Pancreas (tissue), 10 donors: Measurements from ENCODE around the gene TRIP4. TPM values are rescaled to one million over a fixed set of nuclear protein-coding genes. Genes with fewer than 3 reads are reported as not detected.

Source experiments
- ATAC-seq, 4 donors: fragments of 200-7000 bp; cut with Tn5 transposase; one replicate each; pipeline versions ENCODE4 v1.8.0 to v1.9.1; 2020; ENCODE audit warnings: mild to moderate bottlenecking in 4 of 4, moderate library complexity in 4 of 4
- DNase-seq, 6 donors: peaks; one replicate each; pipeline ENCODE4 v3.0.0-alpha.2; 2020
- FAIRE-seq: peaks from 2 replicates; lab custom pipeline; 2012; peaks lifted over from hg19 to GRCh38; lab: Jason Lieb, UNC
- H3K27ac ChIP-seq, 4 donors: fragments of 200-600 bp; sonication (generic); 1 replicate in 3 of 4; 2 replicates in 1 of 4; pipeline versions ENCODE4 v1.5.0 to v1.8.0; 2020
- H3K27me3 ChIP-seq, 4 donors: fragments of 200-600 bp; one replicate each; pipeline ENCODE4 v1.8.0; 2021
- H3K36me3 ChIP-seq, 3 donors: fragments of 200-600 bp; sonication (generic) in 1 of 3; one replicate each; pipeline versions ENCODE4 v1.5.0 to v1.8.0; 2020 to 2021
- H3K4me1 ChIP-seq, 3 donors: fragments of 200-600 bp; one replicate each; pipeline ENCODE4 v1.8.0; 2021
- H3K4me3 ChIP-seq, 4 donors: fragments of 200-600 bp; sonication (generic) in 2 of 4; one replicate each; pipeline versions ENCODE4 v1.5.0 to v1.8.0; 2020 to 2021
- H3K9me3 ChIP-seq, 4 donors: fragments of 200-600 bp; one replicate each; pipeline ENCODE4 v1.8.0; 2021
- WGBS, 2 donors: extraction: QIAGEN DNeasy Blood & Tissue Kit; methylation state at CpG; one replicate each; pipeline ENCODE4 v1.1.7; 2013; 5-methylcytosine and 5-hydroxymethylcytosine counted together
- intact Hi-C, 3 donors: fragments of 100-400 bp; cut with DNase I; formaldehyde crosslinking; loops; one replicate each; pipeline versions ENCODE4 v1.11.1 to v1.14.2; 2022
- polyA plus RNA-seq, 2 donors: library from polyadenylated mRNA; stranded (reverse); fragments of 200-250 nt; gene quantifications; one replicate each; pipeline ENCODE4 v1.2.3, GENCODE V29; 2013
- total RNA-seq, 6 donors: library from RNA; stranded (reverse); fragmentation: NEBNext Ultra II Directional in 4 of 6; extraction: Animal tissue kit (Norgen Biotek cat#: 25700) in 4 of 6; gene quantifications; one replicate each; pipeline versions ENCODE4 v1.2.1 to v1.2.4, GENCODE V29; 2021 to 2023
- TF ChIP-seq, protein P1 (sequence below), 4 donors: fragments of 200-600 bp; sonication (generic) in 3 of 4; IDR thresholded peaks; one replicate each; pipeline versions ENCODE4 v1.5.0 to v1.8.0; 2021; ENCODE audit warnings: antibody characterized with exemption in 4 of 4
- donor health status: healthy with polysubstance abuse.
- donor health status: DM: no; HTN: no; CAD: no; lungs with moderate emphysema.
- donor health status: DM: no; HTN: no; CAD: no.
- donor health status: control.
- donor health status: control.
- donor health status: Bipolar disorder and iron deficiency.
- donor health status: DM: yes; HTN: yes; CAD: no.
- donor health status: DM: no; HTN: no; CAD: no.
- donor health status: DM: no; HTN: no; CAD: no.
- donor health status: DM: yes; HTN: yes; CAD: no.

Gene TRIP4
- total and polyA plus RNA-seq, 8 donors: 9.1 to 17.5 (median 11.6) TPM

DNA sequence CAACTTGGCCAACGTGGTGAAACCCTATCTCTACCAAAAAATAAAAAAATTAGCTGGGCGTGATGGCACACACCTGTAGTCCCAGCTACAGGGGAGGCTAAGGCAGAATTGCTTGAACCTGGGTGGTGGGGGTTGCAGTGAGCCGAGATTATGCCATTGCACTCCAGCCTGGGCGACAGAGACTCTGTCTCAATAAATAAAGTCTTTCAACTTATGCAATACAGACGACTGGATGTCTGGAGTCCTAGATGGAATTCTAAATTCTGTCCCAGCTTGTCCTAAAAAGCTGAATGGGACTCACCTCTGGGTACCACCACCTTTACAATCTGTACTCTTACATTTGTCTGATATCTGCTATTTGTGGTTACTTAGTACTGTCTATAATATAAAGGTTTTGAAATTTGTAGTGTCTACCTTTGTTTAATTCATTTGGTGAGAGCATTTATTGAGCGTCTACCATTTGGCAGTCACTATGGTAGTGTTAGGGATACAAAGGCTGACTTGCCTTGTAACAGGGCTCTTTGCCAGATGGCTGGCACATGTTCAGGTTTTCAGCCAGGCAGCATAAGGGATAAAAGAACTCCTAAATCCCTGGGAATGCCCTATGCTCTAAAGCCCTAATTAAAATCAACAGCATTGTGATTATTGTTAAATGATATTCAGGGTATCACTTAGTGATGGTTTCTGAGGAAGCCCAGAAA lies 65.5 kb downstream of the TRIP4 start:
- 56 to 59% methylated on average over 6 of the region's 6 CpGs for WGBS, 2 donors
- no peaks in the 10 kb centered on the region for H3K27me3 ChIP-seq
- ATAC-seq: peak; percentile 53 to 81 (median 62)
- TF ChIP-seq, protein P1, sequence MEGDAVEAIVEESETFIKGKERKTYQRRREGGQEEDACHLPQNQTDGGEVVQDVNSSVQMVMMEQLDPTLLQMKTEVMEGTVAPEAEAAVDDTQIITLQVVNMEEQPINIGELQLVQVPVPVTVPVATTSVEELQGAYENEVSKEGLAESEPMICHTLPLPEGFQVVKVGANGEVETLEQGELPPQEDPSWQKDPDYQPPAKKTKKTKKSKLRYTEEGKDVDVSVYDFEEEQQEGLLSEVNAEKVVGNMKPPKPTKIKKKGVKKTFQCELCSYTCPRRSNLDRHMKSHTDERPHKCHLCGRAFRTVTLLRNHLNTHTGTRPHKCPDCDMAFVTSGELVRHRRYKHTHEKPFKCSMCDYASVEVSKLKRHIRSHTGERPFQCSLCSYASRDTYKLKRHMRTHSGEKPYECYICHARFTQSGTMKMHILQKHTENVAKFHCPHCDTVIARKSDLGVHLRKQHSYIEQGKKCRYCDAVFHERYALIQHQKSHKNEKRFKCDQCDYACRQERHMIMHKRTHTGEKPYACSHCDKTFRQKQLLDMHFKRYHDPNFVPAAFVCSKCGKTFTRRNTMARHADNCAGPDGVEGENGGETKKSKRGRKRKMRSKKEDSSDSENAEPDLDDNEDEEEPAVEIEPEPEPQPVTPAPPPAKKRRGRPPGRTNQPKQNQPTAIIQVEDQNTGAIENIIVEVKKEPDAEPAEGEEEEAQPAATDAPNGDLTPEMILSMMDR (IDR thresholded peaks at IDR 0.05): no peak
- H3K9me3 ChIP-seq: no peaks in the 10 kb centered on the region
- peaks cover 7 to 29% (median 8%) of the 10 kb centered on the region in 3 donors for H3K4me1 ChIP-seq
- H3K36me3 ChIP-seq: no peaks in the 10 kb centered on the region
- peak in 5 of 6 donors; percentile 52 to 70 (median 63) for DNase-seq
- FAIRE-seq: no peak
- intact Hi-C loops: no loop called here
- no peak overlapping the region for H3K4me3 ChIP-seq
- H3K27ac ChIP-seq: no peak overlapping the region

DNA sequence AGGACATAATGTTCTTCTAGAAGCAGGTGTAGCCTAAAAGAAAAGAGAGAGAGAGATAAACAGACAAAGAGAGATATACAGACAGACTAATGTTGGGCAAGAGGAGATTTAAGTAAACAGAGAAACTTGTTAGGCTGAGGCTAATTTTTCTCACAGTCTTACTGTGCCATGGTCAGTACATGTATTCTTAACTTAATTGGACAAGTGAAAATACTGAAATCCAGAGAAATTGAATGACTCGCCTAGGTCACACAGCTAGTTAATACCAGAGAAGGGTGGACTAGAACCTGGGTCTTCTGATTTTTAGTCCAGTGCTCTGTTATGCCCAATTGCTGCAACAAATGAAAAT lies 66.0 kb downstream of the TRIP4 start:
- H3K36me3 ChIP-seq: no peaks in the 10 kb centered on the region
- H3K27me3 ChIP-seq: no peaks in the 10 kb centered on the region
- H3K4me1 ChIP-seq: peaks cover 7 to 29% (median 8%) of the 10 kb centered on the region in 3 donors
- 94 to 95% methylated on average over 1 of the region's 1 CpG for WGBS, 2 donors
- DNase-seq: no peak
- FAIRE-seq: no peak
- no peaks in the 10 kb centered on the region for H3K9me3 ChIP-seq
- H3K27ac ChIP-seq: no peak overlapping the region
- ATAC-seq: no peak
- TF ChIP-seq, protein P1 (IDR thresholded peaks at IDR 0.05): no peak
- H3K4me3 ChIP-seq: no peak overlapping the region
- intact Hi-C loops: no loop called here

DNA sequence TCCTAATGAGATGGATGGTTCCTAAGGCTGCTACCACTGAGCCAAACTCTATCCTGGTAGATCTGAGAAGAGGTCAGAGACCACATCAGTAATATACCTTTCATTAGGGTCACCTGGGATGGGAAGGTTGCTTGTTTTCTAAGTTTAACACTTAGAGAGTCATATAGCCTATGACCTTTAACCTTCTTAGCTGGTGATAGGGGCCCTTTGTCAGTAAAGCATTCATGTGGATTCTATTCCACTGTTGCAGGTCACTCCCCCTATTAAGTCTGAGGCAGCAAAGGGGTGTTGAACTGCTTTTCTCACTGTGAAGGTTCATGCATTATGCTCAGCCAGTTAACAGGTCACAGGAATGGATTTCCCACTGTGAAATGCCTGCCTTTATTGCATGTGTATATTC lies 66.6 kb downstream of the TRIP4 start:
- DNase-seq (no peak), ATAC-seq (no peak), FAIRE-seq (no peak)
- H3K4me1 ChIP-seq: peaks cover 7 to 29% (median 8%) of the 10 kb centered on the region in 3 donors
- H3K27ac ChIP-seq: no peak overlapping the region
- no peak overlapping the region for H3K4me3 ChIP-seq
- TF ChIP-seq, protein P1 (IDR thresholded peaks at IDR 0.05): no peak
- H3K36me3 ChIP-seq: no peaks in the 10 kb centered on the region
- H3K9me3 ChIP-seq: no peaks in the 10 kb centered on the region
- no peaks in the 10 kb centered on the region for H3K27me3 ChIP-seq
- intact Hi-C loops: no loop called here

DNA sequence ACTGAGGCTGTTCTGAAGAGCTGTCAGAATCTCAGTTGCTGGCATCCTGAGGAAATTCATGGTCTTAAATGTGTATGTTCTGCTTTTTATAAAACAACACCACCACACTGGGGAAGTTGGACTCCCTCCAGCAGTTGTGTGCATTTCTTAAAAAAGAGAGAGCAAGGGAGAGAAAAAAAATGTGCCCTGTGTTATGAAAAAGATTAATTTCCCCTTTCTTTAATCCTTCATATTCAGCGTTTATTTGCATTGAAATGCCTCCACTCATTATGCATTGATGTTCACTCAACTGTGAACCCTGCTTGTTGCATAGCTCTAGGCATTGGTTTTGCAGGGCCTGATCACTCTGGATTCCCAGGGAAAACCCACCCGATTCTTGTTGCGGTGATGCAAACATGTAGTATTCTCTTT lies 68.3 kb downstream of the TRIP4 start:
- DNase-seq: peak in 1 of 6 donors; percentile 27
- Histone ChIP-seq H3K27me3 (no peaks in the 10 kb centered on the region), H3K9me3 (no peaks in the 10 kb centered on the region), H3K36me3 (no peaks in the 10 kb centered on the region), H3K27ac (peak overlapping the region in 2 of 4 donors; percentile 29 to 32), H3K4me1 (peaks cover 7 to 35% (median 8%) of the 10 kb centered on the region in 3 donors), H3K4me3 (no peak overlapping the region)
- WGBS, 2 donors: 66 to 67% methylated on average over 3 of the region's 3 CpGs
- ATAC-seq: no peak
- intact Hi-C loops: no loop called here
- FAIRE-seq: no peak
- TF ChIP-seq, protein P1 (IDR thresholded peaks at IDR 0.05): no peak

DNA sequence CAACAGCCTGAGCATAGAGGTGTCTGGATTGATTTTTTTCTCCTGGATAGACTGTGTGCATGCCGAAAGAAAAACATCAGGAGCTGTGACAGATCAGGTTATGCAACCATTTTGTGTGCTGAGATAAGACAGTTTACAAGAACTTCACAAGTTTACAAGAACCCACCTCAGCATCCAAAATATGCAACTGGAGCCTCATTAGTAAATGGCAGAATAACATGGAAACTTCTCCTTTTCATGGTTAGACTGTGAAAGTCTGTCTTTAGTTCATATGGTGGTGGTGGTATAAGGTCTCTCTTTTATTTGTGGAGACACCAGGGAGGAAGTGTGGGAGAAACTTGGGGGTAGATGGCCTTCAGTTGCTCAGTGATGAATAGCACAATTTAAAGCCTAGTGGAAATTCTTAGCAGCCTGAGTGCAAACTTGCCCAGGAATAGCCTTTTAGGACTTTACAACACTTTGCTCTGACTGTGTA lies 69.0 kb downstream of the TRIP4 start:
- intact Hi-C loops: no loop called here
- Histone ChIP-seq H3K4me1 (peaks cover 9 to 38% (median 9%) of the 10 kb centered on the region in 3 donors), H3K9me3 (no peaks in the 10 kb centered on the region), H3K36me3 (no peaks in the 10 kb centered on the region), H3K27ac (peak overlapping the region in 2 of 4 donors; percentile 29 to 32), H3K4me3 (no peak overlapping the region), H3K27me3 (no peaks in the 10 kb centered on the region)
- WGBS, 2 donors: 4 to 18% methylated on average over 1 of the region's 1 CpG
- ATAC-seq: peak in 1 of 4 donors; percentile 6
- DNase-seq: no peak
- FAIRE-seq: no peak
- TF ChIP-seq, protein P1 (IDR thresholded peaks at IDR 0.05): no peak
